Measurements from ENCODE around the gene TRPM7. TPM values are rescaled to one million over a fixed set of nuclear protein-coding genes. Genes with fewer than 3 reads are reported as not detected.

TRPM7 gene
- total and polyA plus RNA-seq, 4 donors, result 6.3 to 81.1 (median 24.0) TPM

- DNase-seq (ENCODE audit: low spot score), result no peak
- Histone ChIP-seq H3K27me3 (ENCODE audit: control insufficient read depth in 4 of 4, insufficient read depth in 4 of 4, low read length in 3 of 4) (no peaks in the 10 kb centered on the region), H3K27ac (ENCODE audit: low read depth in 1 of 2, low read length in 2 of 2) (no peak overlapping the region), H3K9ac (ENCODE audit: low read depth in 1 of 2, low read length in 2 of 2) (no peak overlapping the region), H3K4me3 (ENCODE audit: low read depth in 1 of 3, low read length in 3 of 3) (no peak overlapping the region), H3K4me1 (ENCODE audit: control insufficient read depth in 4 of 4, insufficient read depth in 4 of 4, low read length in 3 of 4) (peaks cover 0 to 7% (median 1%) of the 10 kb centered on the region in 4 donors), H3K9me3 (ENCODE audit: control insufficient read depth in 4 of 4, low read length in 3 of 4) (no peaks in the 10 kb centered on the region), H3K36me3 (ENCODE audit: control insufficient read depth in 4 of 4, insufficient read depth in 3 of 4, low read depth in 1 of 4, low read length in 3 of 4) (peaks cover 0 to 8% (median 5%) of the 10 kb centered on the region in 4 donors)
- TF ChIP-seq MAX (IDR thresholded peaks at IDR 0.05) (no peak), YY1 (IDR thresholded peaks at IDR 0.05) (no peak), HNF4A (conservative IDR thresholded peaks at IDR 0.05) (peak; percentile 17 to 32), REST (IDR thresholded peaks at IDR 0.05) (no peak), ATF3 (IDR thresholded peaks at IDR 0.05) (no peak), ZBTB33 (IDR thresholded peaks at IDR 0.05) (no peak), RXRA (IDR thresholded peaks at IDR 0.05) (no peak)
- WGBS, result 70% methylated on average over 3 of the region's 3 CpGs
Measured at GRCh38 chr15:50712018-50712417, 25.4 kb upstream of the TRPM7 start.

- peaks cover 0 to 7% (median 1%) of the 10 kb centered on the region in 4 donors for H3K4me1 ChIP-seq (ENCODE audit: control insufficient read depth in 4 of 4, insufficient read depth in 4 of 4, low read length in 3 of 4)
- H3K4me3 ChIP-seq (ENCODE audit: low read depth in 1 of 3, low read length in 3 of 3), result no peak overlapping the region
- H3K9me3 ChIP-seq (ENCODE audit: control insufficient read depth in 4 of 4, low read length in 3 of 4), result no peaks in the 10 kb centered on the region
- TF ChIP-seq GABPA (IDR thresholded peaks at IDR 0.05 in 1 of 2, conservative IDR thresholded peaks at IDR 0.05 in 1 of 2), result no peak
- TF ChIP-seq HNF4G (IDR thresholded peaks at IDR 0.05), result no peak
- TF ChIP-seq TAF1 (conservative IDR thresholded peaks at IDR 0.05), result no peak
- TF ChIP-seq RXRA (IDR thresholded peaks at IDR 0.05), result no peak
- TF ChIP-seq CTCF (IDR thresholded peaks at IDR 0.05; ENCODE audit: low read depth, low read length, missing input control), result no peak
- no peak for TF ChIP-seq ZBTB33 (IDR thresholded peaks at IDR 0.05)
- TF ChIP-seq FOXA1 (IDR thresholded peaks at IDR 0.05), result no peak
- TF ChIP-seq ATF3 (IDR thresholded peaks at IDR 0.05), result no peak
- no peak for TF ChIP-seq YY1 (IDR thresholded peaks at IDR 0.05)
- TF ChIP-seq NR2F2 (IDR thresholded peaks at IDR 0.05), result no peak
- no peak for TF ChIP-seq REST (IDR thresholded peaks at IDR 0.05)
- no peak for TF ChIP-seq JUND (IDR thresholded peaks at IDR 0.05)
- no peak for TF ChIP-seq MAX (IDR thresholded peaks at IDR 0.05)
- no peak for TF ChIP-seq FOXA2 (IDR thresholded peaks at IDR 0.05)
- no peak for TF ChIP-seq SP1 (IDR thresholded peaks at IDR 0.05)
- TF ChIP-seq RAD21 (IDR thresholded peaks at IDR 0.05), result no peak
- no peak for TF ChIP-seq EGR1 (IDR thresholded peaks at IDR 0.05; ENCODE audit: low read depth in 2 of 2)
- no peak for TF ChIP-seq HNF4A (conservative IDR thresholded peaks at IDR 0.05)
- no peak for DNase-seq (ENCODE audit: low spot score)
- peaks cover 0 to 8% (median 5%) of the 10 kb centered on the region in 4 donors for H3K36me3 ChIP-seq (ENCODE audit: control insufficient read depth in 4 of 4, insufficient read depth in 3 of 4, low read depth in 1 of 4, low read length in 3 of 4)
- H3K27me3 ChIP-seq (ENCODE audit: control insufficient read depth in 4 of 4, insufficient read depth in 4 of 4, low read length in 3 of 4), result no peaks in the 10 kb centered on the region
- H3K27ac ChIP-seq (ENCODE audit: low read depth in 1 of 2, low read length in 2 of 2), result no peak overlapping the region
- no peak overlapping the region for H3K9ac ChIP-seq (ENCODE audit: low read depth in 1 of 2, low read length in 2 of 2)
Measured at GRCh38 chr15:50710585-50710984, 24.0 kb upstream of the TRPM7 start.

Measured in liver (tissue), 9 donors.